GM18867 (cell line): ENCODE results near the gene F7.
"Not testable (repeated sequence)": the region's sequence is repeated elsewhere in the genome, so short reads cannot be mapped to it uniquely, and the experiment has no call there.

Experiments
- ATAC-seq: cut with Tn5 transposase; IDR thresholded peaks from one replicate; pipeline ENCODE4 v1.9.1; 2021; ENCODE audit warnings: mild to moderate bottlenecking, moderate library complexity; ENCODE audit not compliant: unreplicated experiment

F7 gene

DNA sequence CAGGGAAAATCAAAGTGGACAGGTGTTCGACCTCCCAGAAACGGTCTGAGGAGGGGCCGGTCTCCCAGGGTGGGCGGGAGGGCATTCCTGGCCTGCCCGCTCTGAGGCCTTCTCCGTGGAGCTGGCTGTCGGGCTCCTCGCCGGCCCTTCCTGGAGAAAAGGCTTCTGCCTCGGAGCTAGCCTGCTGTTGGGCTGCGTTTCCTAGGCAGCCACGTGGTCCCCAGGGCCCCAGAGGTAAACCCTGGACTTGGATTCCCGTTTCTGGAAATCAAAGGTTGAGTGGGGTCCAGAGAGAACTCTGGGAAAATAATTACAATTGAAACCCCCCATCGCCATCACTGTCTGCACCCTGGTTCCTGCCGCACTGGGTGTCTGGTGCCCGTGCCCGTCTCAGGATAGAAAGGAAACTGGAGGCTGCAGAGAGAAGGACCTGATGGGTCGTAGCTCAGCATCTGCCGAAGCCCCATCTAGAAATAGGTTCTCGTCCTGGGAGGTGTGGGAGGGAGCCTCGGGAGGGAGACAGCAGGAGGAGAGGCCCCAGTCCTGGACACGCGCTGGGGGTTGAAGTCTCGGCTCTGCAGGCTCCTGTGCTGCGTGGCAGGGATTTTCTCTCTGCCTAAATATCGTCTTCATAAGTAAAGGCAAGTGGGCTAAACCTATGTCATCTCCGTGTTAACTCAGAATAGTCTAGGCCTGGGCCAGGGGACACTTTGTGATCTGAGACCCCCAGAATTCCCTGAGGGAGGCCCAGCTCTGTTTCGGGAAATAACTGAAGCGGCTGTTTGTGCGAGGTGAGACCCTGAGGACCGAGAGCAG is 45.2 kb downstream of the F7 start:
- ATAC-seq: no peak

DNA sequence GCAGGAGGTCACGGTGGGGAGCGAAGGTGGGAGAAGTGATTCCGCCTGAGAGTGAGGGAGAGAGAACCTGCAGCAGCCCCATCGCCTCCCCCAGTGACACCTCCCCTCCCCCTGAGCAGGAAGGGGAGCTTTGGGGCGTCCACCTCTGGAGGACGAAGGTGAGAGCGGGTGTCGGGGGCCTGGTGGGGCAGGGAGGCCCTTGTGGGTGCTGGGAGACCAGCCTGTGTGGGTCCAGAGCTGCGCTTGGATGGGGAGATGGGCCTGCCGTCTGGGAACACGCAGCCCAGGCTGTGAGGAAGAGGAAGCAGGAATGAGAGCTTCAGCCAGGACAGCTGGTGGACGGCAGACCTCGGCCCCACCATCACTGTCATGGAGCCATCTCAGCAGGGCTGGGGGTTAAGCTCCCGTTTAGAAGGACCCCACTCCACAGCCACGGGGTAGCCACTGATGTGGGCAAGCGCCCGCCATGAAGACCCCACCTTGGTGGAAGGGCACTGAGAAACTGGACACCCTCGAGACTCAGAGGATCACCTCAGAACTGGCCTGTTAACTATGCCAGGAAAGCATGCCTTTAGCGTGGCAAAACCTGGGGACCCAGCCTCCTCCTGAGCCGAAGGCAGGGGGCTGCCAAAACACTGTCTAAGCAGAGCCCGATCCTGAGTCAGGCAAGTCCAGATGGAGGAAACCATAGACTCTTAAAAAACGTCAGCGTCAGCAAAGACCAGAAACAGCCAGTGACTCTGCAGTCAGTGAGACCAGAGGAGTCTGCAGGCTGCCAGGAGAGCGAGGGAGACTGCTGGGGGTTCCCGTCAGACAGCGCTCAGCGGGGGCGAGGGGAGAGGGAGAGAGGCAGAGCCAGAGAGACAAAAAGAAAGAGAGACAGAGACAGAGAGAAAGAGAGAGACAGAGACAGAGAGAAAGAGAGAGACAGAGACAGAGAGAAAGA is 46.4 kb downstream of the F7 start:
- ATAC-seq: no peak

DNA sequence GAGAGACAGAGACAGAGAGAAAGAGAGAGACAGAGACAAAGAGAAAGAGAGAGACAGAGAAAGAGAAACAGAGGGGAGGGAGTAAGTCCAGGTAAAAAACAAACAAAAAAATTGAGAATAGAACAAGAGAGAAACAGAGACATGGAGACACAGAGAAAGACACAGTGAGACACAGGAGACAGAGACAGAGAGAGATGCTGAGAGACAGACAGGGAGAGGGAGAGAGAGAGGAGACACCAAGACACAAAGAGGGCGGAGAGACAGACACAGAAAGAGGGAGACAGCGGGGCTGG is 47.0 kb downstream of the F7 start:
- ATAC-seq: no peak

DNA sequence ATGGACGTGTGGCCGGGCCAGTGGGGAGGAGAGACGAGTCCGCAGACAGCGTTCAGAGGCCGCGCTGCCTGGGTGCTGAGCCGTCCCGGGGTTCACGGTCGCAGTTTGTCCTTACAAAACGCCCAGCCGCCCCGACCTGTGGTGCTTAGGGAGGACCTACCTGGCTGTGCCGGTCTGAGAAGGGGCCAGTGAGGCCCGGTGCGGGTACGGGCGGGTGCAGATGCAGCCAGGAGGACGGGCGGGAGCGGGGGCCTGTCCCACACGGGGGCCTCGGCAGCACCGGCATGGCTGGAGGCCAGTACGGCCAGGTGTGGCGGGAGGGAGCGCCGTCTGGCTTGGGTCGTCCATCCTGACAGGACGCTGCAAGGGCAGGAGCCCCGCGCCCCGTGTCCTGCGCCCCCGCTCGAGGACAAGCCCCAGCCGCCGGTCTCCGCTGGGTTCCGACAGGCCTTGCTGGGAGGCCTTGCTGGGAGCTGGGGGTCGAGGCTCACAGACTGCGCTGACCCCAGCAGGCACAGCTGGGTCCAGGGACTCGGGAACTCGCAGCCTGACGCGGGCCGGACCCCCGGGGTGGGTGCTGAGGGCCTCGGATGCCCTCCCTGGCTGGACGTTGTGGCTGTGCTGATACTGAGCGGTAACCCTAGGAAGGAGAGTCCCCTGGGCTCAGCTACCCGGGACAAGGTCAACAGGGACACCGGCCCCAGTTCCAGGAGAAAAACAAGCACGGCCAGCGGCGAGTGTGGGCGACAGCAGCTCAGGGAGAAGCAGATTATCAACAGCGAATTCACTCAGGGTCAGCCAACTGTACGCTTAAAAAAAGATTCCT is 47.6 kb downstream of the F7 start:
- ATAC-seq: peak; percentile 13

DNA sequence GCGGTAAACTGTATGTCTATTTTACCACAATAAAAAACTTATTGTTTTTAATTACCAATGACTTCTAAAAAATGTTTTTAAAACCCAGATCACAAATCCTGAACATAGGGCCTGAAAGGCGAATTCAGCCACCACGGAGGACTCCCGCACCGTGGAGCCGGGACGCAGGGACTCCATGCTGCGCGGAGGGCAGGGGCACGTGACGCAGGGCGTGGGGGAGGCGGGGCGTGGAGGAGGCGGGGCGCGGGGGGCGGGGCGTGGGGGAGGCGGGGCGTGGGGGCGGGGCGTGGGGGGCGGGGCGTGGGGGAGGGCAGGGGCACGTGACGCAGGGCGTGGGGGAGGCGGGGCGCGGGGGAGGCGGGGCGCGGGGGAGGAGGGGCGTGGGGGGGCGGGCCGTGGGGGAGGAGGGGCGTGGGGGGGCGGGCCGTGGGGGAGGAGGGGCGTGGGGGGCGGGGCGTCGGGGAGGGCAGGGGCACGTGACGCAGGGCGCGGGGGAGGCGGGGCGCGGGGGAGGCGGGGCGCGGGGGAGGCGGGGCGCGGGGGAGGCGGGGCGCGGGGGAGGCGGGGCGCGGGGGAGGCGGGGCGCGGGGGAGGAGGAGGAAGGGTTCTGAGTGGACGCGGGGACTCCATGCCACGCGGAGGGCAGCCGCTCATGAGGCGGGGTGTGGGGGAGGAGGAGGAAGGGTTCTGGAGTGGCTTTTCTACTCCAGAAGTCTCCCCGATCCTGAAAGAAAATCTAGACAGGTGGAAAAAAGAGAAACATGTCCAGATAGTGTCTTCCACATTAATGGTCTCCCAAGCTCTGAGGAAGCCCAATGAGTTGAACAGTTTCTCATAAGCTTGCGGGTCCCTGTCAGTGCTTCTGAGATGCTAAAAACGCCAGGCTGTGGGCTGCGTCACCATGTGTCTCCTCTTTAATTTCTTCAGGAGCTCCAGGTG is 48.5 kb downstream of the F7 start:
- peak; percentile 59 for ATAC-seq

DNA sequence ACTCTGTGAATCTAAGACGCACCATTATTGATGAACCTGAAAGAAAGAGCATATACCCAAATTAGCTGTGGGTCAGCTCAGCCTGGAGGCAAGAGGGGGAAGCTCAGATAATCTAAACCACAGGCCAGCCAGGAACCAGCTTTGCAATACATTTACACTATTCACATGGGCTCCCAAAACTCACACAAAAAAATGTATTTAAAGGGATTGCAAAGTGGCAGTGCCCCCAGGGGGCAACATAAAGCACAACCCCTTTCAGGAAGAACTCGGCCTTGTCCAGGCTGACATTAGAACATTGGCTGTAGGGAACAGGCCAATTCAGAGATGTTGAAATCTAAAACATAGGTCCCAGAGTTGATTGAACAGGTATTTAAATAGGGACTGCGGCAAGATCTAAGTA is 49.6 kb downstream of the F7 start:
- ATAC-seq: no peak

DNA sequence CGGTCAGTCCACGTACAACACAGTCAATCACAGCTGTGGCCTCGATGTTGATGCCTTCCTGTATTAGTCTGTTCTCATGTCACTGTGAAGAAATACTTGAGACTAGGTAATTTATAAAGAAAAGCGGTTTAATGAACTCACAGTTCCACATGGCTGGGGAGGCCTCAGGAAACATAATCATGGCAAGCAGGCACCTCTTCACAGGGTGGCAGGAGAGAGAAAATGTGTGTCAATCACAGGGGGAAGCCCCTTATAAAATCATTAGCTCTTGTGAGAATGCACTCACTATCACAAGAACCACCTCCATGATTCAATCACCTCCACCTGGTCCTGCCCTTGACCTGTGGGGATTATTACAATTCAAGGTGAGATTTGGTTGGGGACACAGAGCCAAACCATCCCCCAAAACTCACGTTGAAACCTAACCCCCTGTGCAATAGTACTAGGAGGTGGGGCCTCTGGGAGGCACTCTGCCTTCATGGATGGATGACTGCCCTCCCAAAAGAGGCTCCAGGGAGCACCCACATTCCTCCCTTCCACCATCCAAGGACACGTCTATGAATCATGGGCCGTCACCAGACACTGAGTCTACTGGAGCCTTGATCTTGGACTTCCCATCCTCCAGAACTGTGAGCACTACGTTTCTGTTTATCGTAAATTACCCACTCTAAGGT is 50.5 kb downstream of the F7 start:
- ATAC-seq: no peak

DNA sequence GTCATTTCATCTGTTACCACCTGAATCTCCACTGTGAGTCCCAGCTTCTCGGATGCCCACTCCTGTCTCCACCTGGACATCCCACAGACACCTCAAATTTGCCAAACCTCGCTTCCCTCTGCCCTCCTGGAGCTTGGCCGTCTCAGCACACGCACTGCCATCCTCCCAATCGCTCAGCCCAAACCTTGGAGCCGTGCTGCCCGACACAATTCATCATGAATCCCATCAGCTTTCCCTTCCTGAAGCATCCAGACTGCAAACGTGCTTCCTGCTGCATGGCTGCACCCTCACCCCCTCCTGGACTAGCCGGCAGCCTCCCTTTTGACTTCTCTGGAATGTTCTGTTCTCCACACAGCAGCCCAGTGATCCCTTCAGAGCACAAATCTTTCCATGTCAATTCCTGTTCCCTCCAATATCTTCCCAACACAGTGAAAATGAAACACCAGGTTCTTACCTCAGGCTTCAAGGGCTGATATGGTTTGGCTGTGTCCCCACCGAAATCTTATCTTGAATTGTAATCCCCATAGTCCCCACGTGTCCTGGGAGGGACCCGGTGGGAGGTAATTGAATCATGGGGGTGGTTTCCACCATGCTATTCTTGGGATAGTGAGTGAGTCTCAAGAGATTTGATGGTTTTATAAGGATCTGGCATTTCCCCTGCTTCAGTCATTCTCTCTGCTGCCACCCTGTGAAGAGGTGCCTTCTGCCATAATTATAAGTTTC is 51.8 kb downstream of the F7 start:
- ATAC-seq: no peak

DNA sequence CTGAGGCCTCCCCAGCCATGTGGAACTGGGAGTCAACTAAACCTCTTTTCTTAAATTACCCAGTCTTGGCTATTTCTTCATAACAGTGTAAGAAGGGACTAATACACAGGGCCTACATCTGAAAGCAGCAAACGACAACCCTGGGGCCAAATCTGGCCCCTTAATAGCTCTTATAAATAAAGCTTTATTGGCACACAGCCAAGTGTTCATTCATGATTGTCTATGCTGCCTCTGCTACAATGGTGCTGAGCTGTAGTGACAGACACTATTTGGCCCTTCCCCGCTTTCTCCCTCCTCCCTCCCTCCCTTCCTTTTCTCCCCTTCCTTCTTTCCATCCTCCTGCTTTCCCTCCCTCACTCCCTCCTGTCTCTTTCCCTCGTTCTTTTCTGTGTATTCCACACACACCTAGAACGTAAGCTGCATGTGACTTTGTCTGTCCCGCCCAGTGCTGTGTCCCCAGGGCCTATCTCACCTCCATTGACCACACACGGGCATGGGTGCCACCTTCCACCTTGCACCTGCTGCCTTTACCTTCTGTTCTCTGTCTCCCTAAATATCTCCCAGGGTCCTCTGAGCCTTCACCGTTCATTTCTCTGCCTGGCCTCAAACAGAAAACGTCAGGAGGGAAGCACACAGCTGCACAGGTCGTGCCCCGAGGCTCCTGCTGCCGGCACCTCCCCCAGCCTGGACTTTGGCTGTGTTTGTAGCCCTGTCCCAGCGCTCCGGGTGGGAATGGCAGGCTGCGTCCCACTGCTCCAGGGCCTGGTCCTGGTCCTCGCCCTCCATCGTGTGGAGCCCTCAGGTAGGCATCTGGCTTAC is 52.5 kb downstream of the F7 start, which contains the start of gene PROZ:
PROZ (plus strand) TSS at position 720 of the 819 bp plus-strand sequence; CDS start at position 733, 13 bp downstream.
- no peak for ATAC-seq

DNA sequence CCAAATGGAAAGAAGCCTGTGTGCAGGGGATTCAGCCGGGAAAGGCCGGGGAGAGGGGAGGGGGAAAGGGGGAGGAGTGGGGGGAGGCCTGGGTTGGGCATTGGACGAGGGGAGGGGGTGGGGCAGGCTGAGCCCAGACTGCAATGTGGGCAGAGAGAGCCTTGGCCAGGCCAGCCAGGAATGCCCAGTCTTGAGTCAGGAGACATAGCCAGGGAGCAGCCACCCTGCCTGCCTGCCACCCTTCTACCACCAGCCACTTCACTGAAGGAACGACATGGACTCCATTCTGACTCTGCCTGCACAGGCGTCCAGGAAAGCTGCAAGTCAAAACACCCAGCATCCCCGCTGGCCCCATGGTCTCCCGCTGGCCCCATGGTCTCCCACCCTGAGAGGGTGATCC is 53.4 kb downstream of the F7 start:
- ATAC-seq: no peak

DNA sequence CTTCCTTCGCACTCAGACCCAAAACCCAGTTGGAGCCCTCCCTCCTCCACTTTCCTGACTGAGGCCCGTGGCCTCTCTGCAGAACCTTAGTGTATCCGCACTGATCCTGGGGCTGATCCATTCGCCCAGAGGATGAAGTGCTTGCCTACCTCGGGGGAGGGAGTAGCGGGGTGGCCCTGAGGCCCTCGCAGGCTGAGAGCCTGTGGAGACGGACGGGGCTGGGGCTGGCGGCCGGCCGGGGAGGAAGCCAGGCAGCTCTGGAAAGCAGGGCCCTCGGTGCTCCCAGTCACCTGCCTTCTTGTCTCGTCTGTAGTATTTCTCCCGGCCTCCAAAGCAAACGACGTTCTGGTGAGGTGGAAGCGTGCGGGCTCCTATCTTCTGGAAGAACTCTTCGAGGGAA is 54.1 kb downstream of the F7 start:
- no peak for ATAC-seq

DNA sequence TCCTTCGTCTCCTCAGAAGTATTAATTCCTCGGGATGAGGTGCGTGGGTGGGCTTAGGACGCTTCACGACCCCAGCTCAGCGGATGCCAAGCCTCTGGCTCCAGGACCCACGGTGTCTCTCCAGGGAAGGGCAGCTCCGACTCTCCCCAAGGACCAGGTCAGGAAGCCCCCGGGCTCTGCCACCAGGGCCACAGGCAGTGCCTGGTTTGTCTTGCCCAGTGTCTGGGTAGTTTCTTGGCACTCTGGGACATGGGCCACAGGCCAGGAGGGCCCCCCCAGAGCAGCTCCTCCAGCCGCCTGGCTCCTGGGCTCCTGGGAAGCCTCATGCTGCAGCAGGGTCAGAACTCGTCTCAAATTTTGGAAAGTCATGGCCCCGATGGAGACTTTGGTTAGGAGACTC is 55.4 kb downstream of the F7 start:
- no peak for ATAC-seq

DNA sequence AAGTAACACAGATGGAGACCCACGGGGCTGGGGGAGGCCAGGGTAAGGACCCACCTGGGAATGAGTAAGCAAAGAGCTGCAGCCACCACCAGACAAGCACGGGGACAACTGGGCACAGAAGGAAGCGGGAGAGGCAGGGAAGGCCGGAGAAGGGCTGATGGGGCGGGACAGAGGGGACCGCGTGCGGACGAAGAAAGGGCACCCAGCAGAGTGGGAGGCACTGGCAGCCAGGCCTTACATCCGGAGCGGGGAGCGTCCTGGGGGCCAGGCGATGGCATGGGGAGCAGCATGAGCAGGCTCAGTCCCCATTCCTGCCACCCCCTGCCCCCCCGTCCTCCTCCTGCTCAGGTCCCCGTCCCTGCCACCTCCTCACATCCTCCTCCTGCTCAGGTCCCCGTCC is 55.8 kb downstream of the F7 start:
- no peak for ATAC-seq

DNA sequence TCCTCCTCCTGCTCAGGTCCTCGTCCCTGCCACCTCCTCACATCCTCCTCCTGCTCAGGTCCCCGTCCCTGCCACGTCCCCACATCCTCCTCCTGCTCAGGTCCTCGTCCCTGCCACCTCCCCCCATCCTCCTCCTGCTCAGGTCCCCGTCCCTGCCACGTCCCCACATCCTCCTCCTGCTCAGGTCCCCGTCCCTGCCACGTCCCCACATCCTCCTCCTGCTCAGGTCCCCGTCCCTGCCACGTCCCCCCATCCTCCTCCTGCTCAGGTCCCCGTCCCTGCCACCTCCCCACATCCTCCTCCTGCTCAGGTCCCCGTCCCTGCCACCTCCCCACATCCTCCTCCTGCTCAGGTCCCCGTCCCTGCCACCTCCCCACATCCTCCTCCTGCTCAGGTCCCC is 56.4 kb downstream of the F7 start:
- ATAC-seq: not testable (repeated sequence)

DNA sequence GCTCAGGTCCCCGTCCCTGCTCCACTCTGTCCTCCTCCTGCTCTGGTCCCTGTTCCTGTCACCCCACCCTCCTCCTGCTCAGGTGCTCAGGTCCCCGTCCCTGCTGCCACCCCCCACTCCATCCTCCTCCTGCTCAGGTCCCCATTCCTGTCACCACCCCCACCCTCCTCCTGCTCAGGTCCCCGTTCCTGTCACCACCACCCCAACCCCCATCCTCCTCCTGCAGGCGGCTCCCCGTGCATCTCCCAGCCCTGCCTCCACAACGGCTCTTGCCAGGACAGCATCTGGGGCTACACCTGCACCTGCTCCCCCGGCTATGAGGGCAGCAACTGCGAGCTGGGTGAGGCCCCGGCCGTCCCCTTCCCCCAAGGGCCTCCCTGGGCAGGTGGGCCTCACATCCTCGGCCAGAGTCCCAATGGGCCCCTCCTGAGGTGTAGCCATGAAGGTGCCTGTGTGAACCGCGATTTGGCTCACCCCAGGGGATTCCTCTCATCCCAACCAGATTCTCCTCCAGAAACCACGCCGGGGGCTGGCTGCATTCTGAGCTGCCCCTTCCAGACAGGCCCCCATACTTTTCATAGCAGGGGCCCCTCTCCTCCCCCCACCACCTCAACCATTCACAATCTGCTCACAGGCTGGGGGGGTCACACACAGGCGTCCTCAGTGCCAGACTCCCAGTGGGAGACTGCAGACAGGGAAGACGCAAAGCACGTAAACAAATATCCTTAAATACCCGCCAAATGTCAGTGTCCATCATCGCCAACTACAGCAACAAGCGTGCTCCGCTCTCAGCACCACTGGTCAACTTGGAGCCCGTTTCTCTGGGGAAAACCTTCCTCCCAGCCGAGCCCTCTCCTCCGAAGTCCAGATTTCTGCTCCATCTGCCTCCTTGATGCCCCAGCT is 57.4 kb downstream of the F7 start:
- ATAC-seq: no peak

DNA sequence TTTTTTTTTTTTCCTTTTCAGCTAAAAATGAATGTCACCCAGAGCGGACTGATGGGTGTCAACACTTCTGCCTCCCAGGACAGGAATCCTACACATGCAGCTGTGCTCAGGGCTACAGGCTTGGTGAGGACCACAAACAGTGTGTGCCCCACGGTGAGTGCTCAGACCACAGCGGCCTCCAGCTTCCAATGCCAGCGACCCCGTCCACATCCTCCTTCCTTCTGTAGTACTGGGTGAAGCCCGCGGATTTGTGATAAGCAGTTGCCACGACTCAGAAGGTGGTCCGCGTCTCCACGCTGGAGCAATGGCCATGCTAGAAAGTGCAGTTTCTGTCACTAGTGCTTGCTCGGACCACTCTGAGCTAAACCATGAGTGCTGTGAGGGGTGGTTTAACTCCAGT is 58.9 kb downstream of the F7 start:
- no peak for ATAC-seq

DNA sequence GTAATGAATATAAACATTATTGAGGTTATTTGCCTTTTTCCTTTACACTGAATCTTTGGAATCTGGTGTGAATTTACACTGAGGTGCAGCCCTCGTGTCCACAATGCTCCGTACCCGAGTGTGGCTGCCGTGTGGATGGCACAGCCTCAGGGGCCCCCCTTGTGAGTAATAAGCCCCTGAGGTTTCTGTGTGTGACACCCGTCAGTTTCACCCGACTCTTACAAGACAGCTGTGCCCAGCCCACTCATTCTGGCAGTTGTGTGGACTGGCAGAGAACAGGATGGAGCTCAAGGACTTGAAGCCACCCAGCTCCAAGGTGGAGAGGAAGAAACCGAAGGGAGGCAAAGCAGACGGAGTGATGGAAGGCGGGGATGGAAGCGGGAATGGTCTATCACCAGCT is 60.7 kb downstream of the F7 start:
- no peak for ATAC-seq
